ENCODE data around the gene SCT. TPM values are rescaled to one million over a fixed set of nuclear protein-coding genes. Genes with fewer than 3 reads are reported as not detected.

The SCT gene
- total RNA-seq, 4 donors from 2014 or later: not detected

DNA sequence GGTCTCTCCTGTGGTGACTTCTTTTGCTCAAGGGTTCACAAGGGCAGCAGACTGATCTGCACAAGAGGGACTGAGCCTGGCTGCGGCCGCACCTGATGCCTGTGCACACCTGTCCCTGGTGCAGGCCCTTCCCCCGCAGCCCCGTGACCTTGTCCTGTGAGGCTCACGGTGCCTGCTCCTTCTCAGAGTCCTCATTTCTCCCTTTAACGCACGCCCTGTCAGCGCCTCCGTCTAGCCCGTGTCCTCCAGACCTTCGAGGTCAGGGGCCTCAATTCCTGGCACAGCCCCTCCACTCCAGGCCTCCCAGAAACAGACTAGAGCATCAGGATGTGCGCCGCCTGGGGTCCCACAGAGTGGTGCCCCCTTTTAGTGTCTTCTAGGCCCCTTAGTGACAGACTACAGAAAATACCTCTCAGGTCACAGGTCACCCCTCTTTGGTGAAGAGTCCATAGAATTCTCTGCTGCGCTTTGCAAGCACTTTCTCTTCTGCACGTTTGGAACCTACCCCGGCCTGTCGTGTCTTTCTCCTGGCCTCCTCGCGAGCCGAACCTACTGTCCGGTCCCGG is 9.0 kb upstream of the SCT start:
- no peaks in the 10 kb centered on the region for H3K9me3 ChIP-seq
- no peaks in the 10 kb centered on the region for H3K27me3 ChIP-seq
- TF ChIP-seq, protein P1, sequence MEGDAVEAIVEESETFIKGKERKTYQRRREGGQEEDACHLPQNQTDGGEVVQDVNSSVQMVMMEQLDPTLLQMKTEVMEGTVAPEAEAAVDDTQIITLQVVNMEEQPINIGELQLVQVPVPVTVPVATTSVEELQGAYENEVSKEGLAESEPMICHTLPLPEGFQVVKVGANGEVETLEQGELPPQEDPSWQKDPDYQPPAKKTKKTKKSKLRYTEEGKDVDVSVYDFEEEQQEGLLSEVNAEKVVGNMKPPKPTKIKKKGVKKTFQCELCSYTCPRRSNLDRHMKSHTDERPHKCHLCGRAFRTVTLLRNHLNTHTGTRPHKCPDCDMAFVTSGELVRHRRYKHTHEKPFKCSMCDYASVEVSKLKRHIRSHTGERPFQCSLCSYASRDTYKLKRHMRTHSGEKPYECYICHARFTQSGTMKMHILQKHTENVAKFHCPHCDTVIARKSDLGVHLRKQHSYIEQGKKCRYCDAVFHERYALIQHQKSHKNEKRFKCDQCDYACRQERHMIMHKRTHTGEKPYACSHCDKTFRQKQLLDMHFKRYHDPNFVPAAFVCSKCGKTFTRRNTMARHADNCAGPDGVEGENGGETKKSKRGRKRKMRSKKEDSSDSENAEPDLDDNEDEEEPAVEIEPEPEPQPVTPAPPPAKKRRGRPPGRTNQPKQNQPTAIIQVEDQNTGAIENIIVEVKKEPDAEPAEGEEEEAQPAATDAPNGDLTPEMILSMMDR (IDR thresholded peaks at IDR 0.05): no peak
- TF ChIP-seq POLR2A (IDR thresholded peaks at IDR 0.05): no peak
- H3K36me3 ChIP-seq: no peaks in the 10 kb centered on the region
- H3K4me1 ChIP-seq: peaks cover 0 to 43% of the 10 kb centered on the region in 2 donors
- intact Hi-C loops (cut with DNase I): no loop called here
- H3K4me3 ChIP-seq (replicated peaks in 1 of 3): no peak overlapping the region
- no peak for DNase-seq
- 81 to 91% methylated on average over 20 to 22 of the region's 22 CpGs for whole genome bisulfite sequencing, 2 donors
- H3K27ac ChIP-seq: no peak overlapping the region

DNA sequence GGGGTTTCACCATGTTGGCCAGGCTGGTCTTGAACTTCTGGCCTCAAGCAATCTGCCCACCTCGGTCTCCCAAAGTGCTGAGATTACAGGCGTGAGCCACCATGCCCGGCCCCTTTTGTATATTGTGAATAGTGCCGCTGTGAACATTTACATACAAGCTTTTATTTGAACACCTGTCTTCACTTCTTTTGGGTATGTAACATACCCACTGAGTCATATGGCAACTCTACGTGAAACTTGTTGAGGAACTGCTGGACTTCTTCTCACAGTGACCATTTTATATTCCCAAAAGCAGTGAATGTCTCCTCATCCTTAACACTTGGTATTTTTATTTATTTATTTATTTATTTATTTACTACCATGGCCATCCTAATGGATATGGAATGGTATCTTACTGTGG is 3.9 kb upstream of the SCT start:
- no peak for DNase-seq
- WGBS, 2 donors: 94 to 98% methylated on average over 5 of the region's 5 CpGs

DNA sequence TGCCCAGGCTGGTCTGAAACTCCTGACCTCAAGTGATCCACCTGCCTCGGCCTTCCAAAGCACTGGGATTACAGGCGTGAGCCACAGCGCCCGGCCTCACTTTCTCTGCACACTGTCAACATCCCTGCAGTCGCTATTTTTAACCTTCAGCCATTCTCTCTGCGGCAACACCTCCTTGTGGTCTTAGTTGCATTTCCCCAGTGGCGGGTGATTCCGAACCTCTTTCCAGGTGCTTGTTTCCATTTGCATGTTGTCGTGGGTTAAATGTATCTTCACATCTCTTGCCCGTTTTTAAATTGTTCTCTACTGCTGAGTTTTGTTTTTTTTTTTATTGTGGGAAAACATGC is 2.2 kb upstream of the SCT start:
- Histone ChIP-seq H3K27me3 (no peaks in the 10 kb centered on the region), H3K4me3 (replicated peaks in 1 of 3) (no peak overlapping the region), H3K9me3 (no peaks in the 10 kb centered on the region), H3K27ac (no peak overlapping the region), H3K4me1 (no peaks in the 10 kb centered on the region), H3K36me3 (no peaks in the 10 kb centered on the region)
- TF ChIP-seq POLR2A (IDR thresholded peaks at IDR 0.05): no peak
- TF ChIP-seq, protein P1 (IDR thresholded peaks at IDR 0.05): no peak
- WGBS, 2 donors: 74 to 76% methylated on average over 10 of the region's 10 CpGs
- intact Hi-C loops (cut with DNase I): no loop called here
- DNase-seq: no peak

More for the DNA sequence above, 3.9 kb upstream of the SCT start:
- Histone ChIP-seq H3K27me3 (no peaks in the 10 kb centered on the region), H3K36me3 (no peaks in the 10 kb centered on the region), H3K4me3 (replicated peaks in 1 of 3) (no peak overlapping the region), H3K9me3 (no peaks in the 10 kb centered on the region), H3K27ac (no peak overlapping the region), H3K4me1 (no peaks in the 10 kb centered on the region)
- intact Hi-C loops (cut with DNase I): no loop called here
- no peak for TF ChIP-seq POLR2A (IDR thresholded peaks at IDR 0.05)
- TF ChIP-seq, protein P1 (IDR thresholded peaks at IDR 0.05): no peak

DNA sequence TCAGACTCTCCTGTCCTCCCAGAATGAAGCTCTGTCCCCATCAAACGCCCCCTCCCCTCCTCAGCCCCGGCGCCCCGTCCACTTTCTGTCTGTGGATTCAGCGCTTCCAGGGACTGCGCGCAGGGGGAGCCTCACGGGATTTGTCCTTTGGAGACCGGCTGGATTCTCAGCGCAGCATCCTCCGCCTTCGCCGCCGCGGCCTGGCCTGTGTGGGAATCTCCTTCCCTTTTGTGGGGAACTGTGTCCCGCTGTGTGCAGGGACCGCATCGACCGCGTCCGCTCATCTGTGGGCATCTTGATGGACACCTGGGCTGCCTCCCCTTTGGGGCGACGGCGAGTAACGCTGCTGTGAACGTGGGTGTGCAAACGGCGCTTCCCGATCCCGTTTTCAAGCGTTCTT is 1.1 kb upstream of the SCT start:
- no peak for DNase-seq
- H3K9me3 ChIP-seq: no peaks in the 10 kb centered on the region
- H3K27ac ChIP-seq: no peak overlapping the region
- H3K27me3 ChIP-seq: no peaks in the 10 kb centered on the region
- no peak overlapping the region for H3K4me3 ChIP-seq (replicated peaks in 1 of 3)
- intact Hi-C loops (cut with DNase I): no loop called here
- no peaks in the 10 kb centered on the region for H3K36me3 ChIP-seq
- no peak for TF ChIP-seq POLR2A (IDR thresholded peaks at IDR 0.05)
- TF ChIP-seq, protein P1 (IDR thresholded peaks at IDR 0.05): no peak
- WGBS, 2 donors: 92 to 95% methylated on average over 31 of the region's 31 CpGs
- H3K4me1 ChIP-seq: no peaks in the 10 kb centered on the region

DNA sequence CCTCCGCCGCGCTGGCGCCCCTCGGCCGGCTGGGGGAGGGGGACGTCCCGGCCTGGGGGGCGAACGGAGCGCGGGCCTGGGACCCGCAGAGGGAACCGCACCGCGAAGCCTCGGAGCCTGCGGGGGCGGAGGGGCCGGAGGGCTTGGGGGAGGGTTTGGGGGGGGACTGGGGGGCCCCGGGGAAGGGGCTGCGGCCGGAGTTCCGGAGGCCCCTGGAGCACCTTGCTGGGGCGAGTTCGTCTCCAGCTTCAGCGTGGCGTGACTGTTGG is 261 bp upstream of the SCT start:
- TF ChIP-seq, protein P1 (IDR thresholded peaks at IDR 0.05): no peak
- TF ChIP-seq POLR2A (IDR thresholded peaks at IDR 0.05): no peak
- Histone ChIP-seq H3K27ac (no peak overlapping the region), H3K4me1 (no peaks in the 10 kb centered on the region), H3K27me3 (no peaks in the 10 kb centered on the region), H3K4me3 (replicated peaks in 1 of 3) (no peak overlapping the region), H3K36me3 (no peaks in the 10 kb centered on the region), H3K9me3 (no peaks in the 10 kb centered on the region)
- no peak for DNase-seq
- WGBS, 2 donors: 53 to 67% methylated on average over 2 to 4 of the region's 28 CpGs
- intact Hi-C loops (cut with DNase I): no loop called here
